GM19372 (cell line): Measurements from ENCODE around the gene E2F1.
"Not testable (repeated sequence)": the region's sequence is repeated elsewhere in the genome, so short reads cannot be mapped to it uniquely, and the experiment has no call there.

ENCODE experiments used
- ATAC-seq: cut with Tn5 transposase; IDR thresholded peaks from one replicate; pipeline ENCODE4 v1.9.1; 2021; ENCODE audit warnings: mild to moderate bottlenecking, low read depth, moderate library complexity; ENCODE audit not compliant: unreplicated experiment

E2F1 gene

GRCh38 chr20:33711446-33711738 lies 25.2 kb upstream of the E2F1 start:
- no peak for ATAC-seq

- ATAC-seq: no peak
Measured at GRCh38 chr20:33710681-33711445, 24.7 kb upstream of the E2F1 start.

GRCh38 chr20:33709905-33710541 lies 23.8 kb upstream of the E2F1 start:
- ATAC-seq: no peak

GRCh38 chr20:33709398-33709797 lies 23.2 kb upstream of the E2F1 start:
- ATAC-seq: no peak

GRCh38 chr20:33707668-33708067 lies 21.5 kb upstream of the E2F1 start:
- no peak for ATAC-seq

- ATAC-seq: no peak
Measured at GRCh38 chr20:33704197-33704924, 18.2 kb upstream of the E2F1 start.

GRCh38 chr20:33703498-33704137 lies 17.4 kb upstream of the E2F1 start:
- no peak for ATAC-seq

- no peak for ATAC-seq
Measured at GRCh38 chr20:33702861-33703260, 16.7 kb upstream of the E2F1 start.

- no peak for ATAC-seq
Measured at GRCh38 chr20:33701629-33702450, 15.7 kb upstream of the E2F1 start.

GRCh38 chr20:33700696-33701441 lies 14.7 kb upstream of the E2F1 start:
- not testable (repeated sequence) for ATAC-seq

- ATAC-seq: not testable (repeated sequence)
Measured at GRCh38 chr20:33698966-33699365, 12.8 kb upstream of the E2F1 start.

GRCh38 chr20:33697129-33697528 lies 10.9 kb upstream of the E2F1 start:
- ATAC-seq: no peak

GRCh38 chr20:33696448-33696847 lies 10.3 kb upstream of the E2F1 start:
- ATAC-seq: no peak

- no peak for ATAC-seq
Measured at GRCh38 chr20:33694639-33695012, 8.4 kb upstream of the E2F1 start.

GRCh38 chr20:33693741-33694638 lies 7.8 kb upstream of the E2F1 start:
- no peak for ATAC-seq

GRCh38 chr20:33693289-33693688 lies 7.1 kb upstream of the E2F1 start:
- ATAC-seq: no peak

GRCh38 chr20:33689973-33690372 lies 3.8 kb upstream of the E2F1 start:
- no peak for ATAC-seq

- no peak for ATAC-seq
Measured at GRCh38 chr20:33689493-33689892, 3.3 kb upstream of the E2F1 start.

GRCh38 chr20:33688938-33689424 lies 2.8 kb upstream of the E2F1 start:
- no peak for ATAC-seq
